Activated T-cell treated with anti-CD3 and anti-CD28 coated beads for 48 hours (primary cell): Measurements from ENCODE around the gene SLC26A8.
"Not testable (repeated sequence)": the region's sequence is repeated elsewhere in the genome, so short reads cannot be mapped to it uniquely, and the experiment has no call there.

Experiments used
- DNase-seq: peaks from one replicate; pipeline ENCODE4 v3.0.0-alpha.2; 2020; ENCODE audit warnings: low read depth

The SLC26A8 gene

DNA sequence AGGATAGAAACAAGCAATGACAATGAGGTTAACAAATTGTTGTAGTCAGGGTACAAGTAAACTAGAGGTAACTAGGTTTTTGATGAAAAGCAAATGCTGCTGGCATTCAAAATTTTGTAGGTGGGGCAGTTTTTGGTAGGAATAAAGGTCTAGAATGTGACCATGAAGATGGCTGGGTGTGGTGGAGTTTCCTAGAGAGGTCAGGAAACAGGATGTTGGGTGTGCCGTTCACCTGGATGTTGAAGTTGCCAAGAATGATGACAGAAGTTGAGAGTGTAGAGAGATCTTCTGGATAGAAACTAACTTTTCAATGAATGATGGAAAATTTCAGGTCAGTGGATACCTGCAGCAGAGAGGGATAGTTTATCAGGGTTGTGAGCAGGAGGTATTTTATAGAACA lies 25.9 kb upstream of the SLC26A8 start:
- no peak for DNase-seq

DNA sequence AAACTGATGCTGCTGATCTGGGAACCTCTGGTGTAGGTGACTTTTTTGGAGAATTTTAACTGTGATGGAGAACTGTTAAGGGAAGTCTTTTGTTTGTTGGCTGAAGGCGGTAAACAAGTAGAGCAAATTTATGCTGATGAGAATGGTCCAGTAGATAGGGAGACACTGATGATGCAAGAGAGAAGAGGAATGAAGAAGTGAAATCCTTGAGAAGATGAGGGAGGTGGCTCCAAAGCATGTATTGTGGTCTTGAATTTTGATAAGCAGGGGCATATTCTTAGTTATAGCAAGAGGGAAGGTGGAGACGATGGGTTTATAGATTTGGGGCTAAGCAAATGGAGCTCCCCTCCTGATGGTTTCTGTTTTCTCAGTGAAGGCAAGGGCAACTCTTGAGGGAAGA lies 25.1 kb upstream of the SLC26A8 start:
- DNase-seq, result no peak

DNA sequence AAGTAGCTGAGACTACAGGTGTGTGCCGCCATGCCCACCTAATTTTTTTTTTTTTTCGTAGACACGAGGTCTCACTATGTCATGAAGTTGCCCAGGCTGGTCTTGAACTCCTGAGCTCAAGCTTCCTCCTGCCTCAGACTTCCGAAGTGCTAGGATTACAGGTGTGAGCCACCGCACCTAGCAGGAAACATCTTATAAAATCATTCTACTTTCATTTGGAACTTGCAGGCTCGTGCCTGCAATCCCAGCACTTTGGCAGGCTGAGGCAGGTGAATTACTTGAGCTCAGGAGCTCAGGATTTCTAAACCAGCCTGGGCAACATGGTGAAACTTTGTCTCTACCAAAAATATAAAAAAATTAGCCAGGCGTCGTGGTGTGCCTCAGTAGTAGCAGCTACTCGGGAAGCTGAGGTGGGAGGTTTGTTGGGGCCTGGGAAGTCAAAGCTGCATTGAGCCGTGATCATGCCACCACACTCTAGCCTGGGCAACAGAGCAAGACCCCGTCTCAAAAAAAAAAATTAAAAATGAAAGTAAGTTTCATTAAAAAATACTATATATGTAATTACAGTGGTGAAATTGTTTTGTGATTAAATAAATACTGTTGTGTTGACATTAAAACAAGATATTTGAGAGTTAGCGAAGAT lies 18.3 kb upstream of the SLC26A8 start:
- no peak for DNase-seq

DNA sequence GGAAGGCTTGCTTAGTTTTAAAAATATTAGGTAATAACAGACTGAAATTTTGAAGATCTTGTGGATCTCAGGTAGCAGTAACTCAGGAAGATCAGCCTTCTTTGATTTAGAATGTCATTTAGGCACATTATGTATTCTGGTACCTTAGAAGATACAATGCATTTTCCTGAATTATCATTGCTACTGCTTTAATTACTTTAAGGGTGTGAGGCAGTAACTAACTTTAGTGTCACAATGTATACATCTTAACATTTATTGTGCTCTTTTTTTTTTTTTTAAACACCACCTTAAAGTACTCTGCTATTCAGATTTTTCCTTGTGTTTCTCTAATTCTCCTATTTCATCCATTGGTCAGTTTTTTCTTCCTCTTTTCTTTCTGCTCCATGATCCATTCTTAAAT lies 16.5 kb upstream of the SLC26A8 start:
- DNase-seq, result no peak

DNA sequence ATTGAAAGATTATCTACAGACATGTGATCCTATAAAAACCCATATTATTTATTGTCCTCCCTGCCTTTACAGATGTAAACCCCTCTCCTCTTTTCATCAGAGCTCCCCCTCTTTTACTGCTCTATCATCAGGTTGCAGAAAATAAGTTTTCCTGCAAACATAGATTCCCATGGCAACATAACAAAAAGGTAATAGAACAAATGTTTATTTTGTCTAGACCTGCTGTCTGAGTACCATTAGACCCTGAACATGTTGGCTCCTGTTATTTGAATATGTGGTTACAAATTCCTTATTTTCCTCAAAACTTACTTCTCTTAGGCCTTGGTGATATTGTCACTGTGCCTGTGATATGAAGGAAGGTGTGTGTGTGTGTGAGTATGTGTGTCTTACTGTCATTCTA lies 14.7 kb upstream of the SLC26A8 start:
- no peak for DNase-seq

DNA sequence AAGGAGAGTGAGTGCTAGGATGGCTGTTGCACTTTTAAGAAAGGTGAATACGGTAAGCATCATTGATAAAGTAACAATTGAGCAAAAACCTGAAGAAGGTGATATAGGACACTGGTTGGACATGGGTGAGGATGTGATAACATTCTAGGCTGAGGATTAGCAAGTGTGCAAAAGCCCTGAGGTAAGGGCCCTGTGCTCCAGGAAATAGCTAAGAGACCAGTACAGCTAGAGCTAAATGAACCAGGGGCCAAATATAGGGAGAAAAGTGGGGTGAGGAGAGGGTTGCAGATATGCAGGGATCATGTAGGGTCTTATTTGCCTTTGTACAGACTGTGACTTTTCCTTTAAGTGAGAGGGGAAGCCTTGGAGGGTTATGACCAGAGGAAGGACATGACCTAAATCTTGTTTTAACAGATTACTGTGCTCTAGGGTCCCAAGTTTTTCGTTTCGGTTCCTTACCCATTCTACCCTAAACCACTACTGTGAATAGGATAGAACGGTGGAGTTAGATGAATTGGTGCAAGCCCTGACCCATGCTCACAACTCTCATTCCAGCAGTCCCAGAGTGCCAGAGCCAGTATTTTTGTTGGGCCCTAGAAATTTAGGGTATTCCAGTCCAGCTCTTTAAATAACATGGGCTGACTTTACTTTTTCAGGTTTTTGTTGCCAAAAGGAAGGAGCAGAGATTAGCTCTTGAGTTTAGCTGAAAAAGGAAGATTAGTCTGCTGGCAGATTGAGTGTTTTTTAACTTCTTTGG lies 13.9 kb upstream of the SLC26A8 start:
- no peak for DNase-seq

DNA sequence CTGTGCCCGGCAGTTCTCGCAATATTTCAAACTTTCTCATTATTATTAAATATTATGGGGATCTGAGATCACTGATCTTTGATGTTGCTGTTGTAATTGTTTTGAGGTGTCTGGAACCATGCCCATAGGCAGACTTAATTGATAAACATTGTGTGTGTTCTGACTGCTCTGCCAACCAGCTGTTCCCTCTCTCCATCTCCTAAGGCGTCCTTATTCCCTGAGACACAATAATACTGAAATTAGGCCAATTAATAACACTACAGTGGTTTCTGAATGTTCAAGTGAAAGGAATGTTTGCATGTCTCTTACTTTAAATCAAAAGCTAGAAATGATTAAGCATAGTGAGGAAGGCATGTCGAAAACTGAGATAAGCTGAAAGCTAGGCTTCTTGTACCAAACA lies 10.8 kb upstream of the SLC26A8 start:
- no peak for DNase-seq

DNA sequence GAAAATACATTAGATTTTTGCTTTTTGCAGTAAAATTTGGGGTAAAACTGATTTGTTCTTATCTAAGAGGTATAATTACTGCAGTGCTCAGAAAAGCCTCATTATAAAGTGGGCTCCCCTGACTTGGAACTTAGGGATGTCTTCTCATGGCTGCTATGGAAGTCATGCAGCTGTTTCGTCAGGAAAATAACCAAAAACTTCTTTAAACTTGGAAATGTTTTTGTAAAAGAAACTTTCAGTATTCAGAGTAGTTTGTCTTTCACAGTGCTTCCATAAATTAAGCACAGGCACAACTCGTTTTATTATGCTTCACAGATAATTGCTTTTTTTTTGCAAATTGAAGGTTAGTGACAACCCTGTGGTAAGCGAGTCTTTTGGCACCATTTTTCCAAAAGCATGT lies 10.0 kb upstream of the SLC26A8 start:
- DNase-seq, result no peak

DNA sequence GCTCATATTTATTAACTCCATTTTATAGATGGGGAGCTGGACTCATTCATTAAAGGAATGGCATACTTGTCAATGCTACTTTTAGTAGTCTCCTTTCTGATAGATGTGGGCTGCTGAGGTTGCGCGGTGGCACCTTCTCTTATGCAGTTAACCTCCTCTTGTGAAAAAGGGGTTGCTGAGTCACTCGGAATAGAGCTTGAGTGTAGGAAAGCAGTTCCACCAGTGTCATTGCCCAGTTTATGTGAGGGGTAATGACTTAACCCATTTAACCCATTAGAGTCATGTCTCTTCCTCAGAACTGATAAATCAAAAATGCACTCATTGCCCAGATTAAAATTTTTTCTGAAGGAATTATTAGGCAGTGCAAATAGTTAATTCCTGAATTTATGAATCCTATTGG lies 9.5 kb upstream of the SLC26A8 start:
- DNase-seq, result peak; percentile 38

DNA sequence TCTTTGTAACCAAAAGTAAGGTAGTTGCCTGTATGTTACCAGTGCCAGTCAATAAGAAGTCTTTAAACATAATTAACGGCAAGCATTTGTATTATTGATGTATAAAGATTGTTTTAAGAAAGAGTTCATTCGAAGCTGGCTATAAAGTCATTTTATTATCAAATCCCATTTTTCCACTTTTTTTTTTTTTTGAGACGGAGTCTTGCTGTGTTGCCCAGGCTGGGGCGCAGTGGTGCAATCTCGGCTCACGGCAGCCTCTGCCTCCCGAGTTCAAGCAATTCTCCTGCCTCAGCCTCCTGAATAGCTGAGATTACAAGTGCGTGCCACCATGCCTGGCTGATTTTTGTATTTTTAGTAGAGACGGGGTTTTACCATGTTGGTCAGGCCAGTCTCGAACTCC lies 8.7 kb upstream of the SLC26A8 start:
- DNase-seq, result not testable (repeated sequence)

DNA sequence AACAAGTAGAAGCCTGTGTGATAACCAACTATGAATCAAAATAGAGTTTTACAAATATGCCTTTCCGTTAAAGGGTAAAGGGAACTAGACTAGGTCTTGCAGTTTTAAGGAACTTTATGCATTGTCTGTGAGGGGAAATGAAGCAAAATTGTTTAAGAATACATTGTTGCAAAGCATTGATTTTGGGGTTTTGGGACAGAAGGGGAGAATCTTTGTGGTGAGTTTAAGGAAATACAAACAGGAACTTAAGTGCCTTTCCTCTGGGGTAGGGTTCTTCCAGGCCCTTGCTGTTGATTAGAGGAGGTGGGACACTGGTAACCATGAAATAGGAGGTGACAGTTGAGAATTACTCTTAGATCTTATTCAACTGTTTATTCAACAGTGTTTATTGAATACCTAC lies 7.8 kb upstream of the SLC26A8 start:
- no peak for DNase-seq

DNA sequence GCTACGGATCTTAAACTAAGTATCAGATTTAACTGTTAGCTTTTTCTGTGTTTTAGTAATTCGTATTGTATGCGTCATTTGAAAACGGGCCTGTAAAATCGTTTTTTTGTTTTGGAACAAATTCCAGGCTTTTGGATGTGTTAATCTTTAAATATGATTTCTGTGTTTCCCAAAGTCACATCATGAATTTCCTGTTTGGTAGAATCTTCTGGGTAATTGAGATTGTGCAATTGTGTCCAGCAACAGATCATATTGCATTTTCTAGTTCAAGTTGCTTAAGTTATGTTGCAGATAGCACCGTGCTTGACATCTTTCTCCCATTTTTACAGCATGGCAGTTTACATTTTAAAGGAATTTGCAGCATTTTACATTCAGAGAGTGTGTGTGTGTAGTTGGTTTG lies 5.0 kb upstream of the SLC26A8 start:
- no peak for DNase-seq

DNA sequence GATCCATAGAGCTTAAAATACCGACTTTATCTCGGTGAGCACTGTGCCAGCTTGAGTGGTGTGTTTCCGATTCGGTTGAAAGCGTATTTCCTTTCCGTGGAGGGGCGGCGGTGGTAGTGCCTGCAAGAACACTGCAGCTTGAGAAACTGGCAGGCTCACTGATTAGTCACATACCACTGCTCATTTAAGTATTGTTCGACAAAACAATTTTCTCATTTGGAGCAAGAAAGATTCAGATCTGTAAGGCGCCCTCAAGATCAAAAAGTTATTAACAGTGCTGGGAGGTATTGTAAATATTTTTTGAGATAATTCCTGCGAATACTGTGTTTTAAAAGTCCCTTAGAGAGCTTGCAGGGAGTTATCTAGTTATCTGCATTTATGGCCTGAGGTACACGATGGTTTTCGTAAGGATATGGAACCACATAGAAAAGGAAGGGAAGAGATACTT lies 4.5 kb upstream of the SLC26A8 start:
- peak; percentile 69 for DNase-seq

DNA sequence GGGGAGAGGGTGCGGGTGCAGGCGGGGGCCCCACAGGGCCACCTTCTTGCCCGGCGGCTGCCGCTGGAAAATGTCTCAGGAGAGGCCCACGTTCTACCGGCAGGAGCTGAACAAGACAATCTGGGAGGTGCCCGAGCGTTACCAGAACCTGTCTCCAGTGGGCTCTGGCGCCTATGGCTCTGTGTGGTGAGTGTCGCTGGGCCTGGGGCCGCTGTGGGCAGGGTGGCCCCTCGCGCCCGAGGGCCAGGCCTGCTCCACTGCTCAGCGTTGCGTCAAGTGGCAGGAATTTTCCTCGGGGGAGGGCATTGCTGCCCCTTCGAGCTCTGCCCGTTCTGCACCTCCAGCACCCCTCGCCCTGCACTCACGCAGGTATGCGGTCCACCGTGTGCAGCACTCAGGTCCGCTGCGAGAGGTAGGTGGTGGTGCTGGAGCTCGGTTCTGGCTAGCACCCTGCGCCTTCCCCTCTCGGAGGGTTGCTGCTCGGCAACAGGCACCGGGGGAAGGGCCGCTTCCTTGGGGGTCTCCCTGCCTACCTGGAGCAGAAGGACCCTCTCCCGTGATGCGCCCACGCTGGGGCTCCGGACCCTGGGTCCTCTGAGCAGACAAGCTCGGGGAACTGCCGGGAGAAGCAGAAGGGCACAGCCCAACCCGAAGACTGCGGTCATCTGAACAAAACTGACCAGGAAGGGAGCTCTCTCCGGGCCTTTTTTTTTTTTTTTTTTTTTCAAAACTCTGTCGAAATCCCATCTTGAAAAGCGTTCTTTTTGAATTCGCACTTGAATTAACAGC lies 3.8 kb upstream of the SLC26A8 start:
- DNase-seq, result peak; percentile 30

DNA sequence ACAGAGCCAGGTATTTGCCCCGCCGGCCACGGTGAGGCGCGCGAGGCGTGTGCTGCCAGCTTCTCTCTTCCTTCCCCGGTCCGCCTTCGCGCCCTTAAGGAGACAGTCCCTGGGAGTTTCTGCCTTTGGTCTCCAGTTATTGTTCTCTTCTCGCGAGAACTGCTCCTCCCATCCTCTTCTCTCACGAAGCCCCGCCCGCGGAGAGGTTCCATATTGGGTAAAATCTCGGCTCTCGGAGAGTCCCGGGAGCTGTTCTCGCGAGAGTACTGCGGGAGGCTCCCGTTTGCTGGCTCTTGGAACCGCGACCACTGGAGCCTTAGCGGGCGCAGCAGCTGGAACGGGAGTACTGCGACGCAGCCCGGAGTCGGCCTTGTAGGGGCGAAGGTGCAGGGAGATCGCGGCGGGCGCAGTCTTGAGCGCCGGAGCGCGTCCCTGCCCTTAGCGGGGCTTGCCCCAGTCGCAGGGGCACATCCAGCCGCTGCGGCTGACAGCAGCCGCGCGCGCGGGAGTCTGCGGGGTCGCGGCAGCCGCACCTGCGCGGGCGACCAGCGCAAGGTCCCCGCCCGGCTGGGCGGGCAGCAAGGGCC lies 3.2 kb upstream of the SLC26A8 start, which contains the start of gene MAPK14:
Gene MAPK14 (plus strand): TSS at position 308 of the 587 bp plus-strand sequence. CDS start 350 bp downstream, outside the sequence.
- peak; percentile 94 for DNase-seq

DNA sequence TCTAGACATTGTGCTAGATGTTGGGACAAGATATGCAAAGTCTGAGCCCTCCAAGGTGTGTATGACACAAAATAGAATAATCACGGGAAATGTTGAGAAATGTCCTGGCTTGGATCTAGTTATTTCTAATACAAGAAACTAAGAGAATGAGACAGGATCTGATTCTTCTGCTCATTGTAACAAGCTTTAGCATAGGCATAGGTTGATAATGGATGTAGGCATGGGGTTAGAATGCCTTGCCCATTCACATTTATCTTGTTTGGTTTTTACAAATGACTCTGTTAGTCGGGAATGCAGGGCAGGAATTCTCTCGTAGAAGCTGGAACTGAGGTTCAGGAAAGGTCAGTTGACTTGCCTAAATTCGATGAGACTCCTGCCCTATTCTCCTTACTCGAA lies 1.5 kb upstream of the SLC26A8 start:
- no peak for DNase-seq

DNA sequence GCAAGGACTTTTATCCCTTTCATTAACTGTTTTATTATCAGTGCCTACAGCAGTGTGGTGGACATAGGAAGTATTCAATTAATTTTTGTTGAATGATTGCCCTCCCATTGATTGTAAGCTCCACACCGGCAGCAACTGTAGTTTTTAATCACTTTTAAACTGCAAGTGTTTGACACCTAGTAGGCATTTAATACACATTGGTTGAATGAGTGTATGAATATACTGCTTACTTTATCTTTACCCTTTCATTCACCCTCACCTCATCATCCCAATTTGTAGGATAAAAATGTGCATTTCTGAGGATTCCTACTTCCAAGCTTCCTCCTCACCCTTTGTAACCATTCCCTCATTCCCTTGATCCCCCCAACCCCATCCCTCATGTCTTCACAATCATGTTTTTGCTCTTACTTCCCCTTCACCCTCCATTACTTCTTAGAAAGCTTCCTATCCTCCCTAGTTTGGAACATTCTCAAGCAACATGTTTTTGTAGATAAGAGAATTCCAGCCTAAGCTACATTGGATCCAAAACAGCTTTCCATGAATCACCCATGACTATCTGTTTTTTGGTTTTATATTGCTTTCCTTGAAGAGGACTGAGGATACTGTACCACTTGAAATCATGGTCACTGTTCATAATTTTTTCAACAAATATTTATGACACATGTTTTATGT lies 955 bp upstream of the SLC26A8 start:
- DNase-seq, result no peak

DNA sequence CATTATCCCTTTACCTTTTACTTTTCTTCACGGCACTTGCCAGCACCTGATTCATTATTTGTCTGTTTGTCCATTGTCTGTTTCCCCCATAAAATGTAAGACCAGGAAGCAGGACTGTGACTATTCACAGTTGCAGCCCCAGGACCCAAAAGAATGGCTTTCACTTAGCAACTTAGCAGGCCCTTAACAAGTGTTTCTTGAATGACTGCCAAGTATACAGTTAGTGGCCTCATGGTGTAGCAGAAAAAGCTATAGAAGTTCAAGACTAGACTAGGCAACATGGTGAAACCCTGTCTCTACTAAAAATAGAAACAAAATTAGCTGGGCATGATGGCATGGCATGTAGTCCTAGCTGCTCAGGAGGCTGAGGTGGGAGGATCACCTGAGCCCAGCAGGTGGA lies 4.3 kb downstream of the SLC26A8 start:
- no peak for DNase-seq

DNA sequence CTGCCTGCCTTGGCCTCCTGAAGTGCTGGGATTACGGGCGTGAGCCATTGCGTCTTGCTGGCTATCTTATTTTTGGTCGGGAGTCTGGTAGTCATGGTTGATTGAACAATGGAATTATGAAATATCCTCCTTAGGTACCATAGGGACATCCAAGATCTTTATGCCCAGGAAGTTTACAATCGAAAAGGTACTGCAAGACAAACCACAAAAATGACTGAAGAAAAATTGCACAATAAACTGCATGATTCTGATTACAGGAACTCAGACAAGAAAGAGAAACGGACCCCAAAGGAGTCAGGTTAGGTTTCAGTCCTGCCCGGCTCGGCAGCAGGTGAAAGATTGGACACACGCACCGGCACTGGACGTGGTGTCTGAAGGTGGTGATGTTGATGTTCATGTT lies 5.3 kb downstream of the SLC26A8 start:
- DNase-seq, result no peak

DNA sequence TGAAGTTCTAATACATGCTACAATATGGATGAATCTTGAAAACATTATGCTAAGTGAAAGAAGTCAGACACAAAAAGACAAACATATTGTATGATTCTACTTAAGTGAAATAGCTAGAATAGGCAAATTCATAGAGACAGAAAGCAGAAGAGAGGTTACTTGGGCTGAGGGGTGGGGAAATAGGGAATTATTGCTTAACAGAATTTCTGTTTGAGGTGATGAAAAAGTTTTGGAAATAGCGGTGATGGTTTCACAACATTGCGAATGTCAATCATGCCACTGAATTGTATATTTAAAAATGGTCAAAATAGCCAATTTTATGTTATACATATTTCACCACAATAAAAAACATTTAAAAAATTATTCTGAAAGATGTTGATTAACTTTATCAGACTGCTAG lies 6.1 kb downstream of the SLC26A8 start:
- DNase-seq, result no peak

DNA sequence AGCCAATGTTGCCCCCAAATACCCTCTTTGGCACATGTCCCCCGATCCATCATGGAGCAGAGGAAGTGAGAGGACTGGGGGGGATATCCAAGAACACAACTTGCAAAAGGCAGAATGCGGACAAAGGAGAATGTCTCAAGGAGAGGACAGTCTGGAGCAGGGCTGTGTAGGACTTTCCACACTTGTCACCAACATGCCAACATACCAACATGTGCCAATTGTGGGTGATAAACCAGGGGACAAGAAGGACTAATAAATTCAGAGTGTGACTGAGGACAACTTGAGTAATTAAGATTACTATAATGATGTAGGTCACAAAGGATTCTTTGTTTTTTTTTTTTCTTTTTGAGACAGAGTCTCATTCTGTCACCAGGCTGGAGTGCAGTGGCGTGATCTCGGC lies 8.8 kb downstream of the SLC26A8 start:
- no peak for DNase-seq

DNA sequence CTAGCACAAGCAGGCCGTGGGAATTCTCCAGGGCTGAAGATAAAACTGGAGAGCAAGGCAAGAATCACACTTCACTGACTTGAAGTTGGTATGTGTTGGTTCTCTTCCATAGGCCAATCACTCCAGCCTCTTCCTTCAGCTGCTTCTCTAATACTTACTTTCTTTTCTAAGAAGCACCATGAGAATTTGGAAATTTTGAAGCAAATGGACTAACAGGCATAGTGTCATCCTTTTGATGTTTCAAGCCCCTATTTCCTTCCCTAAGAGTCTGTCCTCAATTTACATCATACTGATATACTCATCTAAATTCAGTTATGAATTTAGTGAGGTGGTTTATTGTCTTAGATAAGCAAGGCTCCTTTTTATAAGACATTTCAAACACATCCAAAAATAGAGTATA lies 24.0 kb downstream of the SLC26A8 start:
- DNase-seq, result no peak
